Gastrocnemius medialis (tissue), 4 donors: ENCODE measurements around the gene TOP3A.

Experiments used
- POLR2A ChIP-seq, 2 donors: fragments of 450-650 bp; IDR thresholded peaks; one replicate each; pipeline ENCODE4 v1.6.1; 2017; ENCODE audit warnings: antibody characterized with exemption in 2 of 2, mild to moderate bottlenecking in 2 of 2, moderate library complexity in 2 of 2
- TF ChIP-seq, protein P1 (sequence below), 5 experiments: fragments of 450-650 bp in 3 of 5; fragments of 200-600 bp in 2 of 5; sonication (generic) in 2 of 5; IDR thresholded peaks in 4 of 5; conservative IDR thresholded peaks in 1 of 5; 1 replicate in 4 of 5; 2 replicates in 1 of 5; pipeline ENCODE4 v1.5.1; 2016 to 2019; ENCODE audit warnings: antibody characterized with exemption in 5 of 5, mild to moderate bottlenecking in 3 of 5, moderate library complexity in 3 of 5

DNA sequence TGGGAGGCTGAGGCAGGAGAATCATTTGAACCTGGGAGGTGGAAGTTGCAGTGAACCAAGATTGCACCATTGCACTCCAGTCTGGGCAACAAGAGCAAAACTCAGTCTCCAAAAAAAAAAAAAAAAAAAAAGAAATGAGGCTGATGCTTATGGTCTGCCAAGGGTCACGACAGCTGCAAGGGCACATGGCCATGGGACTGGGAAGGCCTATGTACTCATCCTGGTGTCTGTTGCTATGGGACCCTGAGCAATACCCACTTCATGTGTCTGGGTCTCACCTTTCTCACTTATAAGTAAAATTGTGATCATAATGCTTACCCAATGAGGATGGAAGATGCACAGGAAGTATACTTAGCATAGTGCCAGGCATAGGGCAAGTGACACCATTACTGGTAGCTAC is 37.7 kb downstream of the TOP3A start:
- TF ChIP-seq, protein P1, sequence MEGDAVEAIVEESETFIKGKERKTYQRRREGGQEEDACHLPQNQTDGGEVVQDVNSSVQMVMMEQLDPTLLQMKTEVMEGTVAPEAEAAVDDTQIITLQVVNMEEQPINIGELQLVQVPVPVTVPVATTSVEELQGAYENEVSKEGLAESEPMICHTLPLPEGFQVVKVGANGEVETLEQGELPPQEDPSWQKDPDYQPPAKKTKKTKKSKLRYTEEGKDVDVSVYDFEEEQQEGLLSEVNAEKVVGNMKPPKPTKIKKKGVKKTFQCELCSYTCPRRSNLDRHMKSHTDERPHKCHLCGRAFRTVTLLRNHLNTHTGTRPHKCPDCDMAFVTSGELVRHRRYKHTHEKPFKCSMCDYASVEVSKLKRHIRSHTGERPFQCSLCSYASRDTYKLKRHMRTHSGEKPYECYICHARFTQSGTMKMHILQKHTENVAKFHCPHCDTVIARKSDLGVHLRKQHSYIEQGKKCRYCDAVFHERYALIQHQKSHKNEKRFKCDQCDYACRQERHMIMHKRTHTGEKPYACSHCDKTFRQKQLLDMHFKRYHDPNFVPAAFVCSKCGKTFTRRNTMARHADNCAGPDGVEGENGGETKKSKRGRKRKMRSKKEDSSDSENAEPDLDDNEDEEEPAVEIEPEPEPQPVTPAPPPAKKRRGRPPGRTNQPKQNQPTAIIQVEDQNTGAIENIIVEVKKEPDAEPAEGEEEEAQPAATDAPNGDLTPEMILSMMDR (IDR thresholded peaks at IDR 0.05 in 4 of 5, conservative IDR thresholded peaks at IDR 0.05 in 1 of 5): no peak
- no peak for TF ChIP-seq POLR2A (IDR thresholded peaks at IDR 0.05)
